Subcutaneous abdominal adipose tissue (tissue), 5 donors: ENCODE data around the gene RAPSN.
A peak's percentile ranks its signal among the peaks of the same experiment; 100 is the strongest.

Source experiments
- H3K27ac ChIP-seq: one replicate; pipeline ENCODE4 v1.7.0; 2013; ENCODE audit warnings: low read depth, mild to moderate bottlenecking, inconsistent platforms, low read length, moderate library complexity
- H3K27me3 ChIP-seq, 5 donors: one replicate each; pipeline ENCODE4 v1.7.0; 2013; ENCODE audit warnings: low read length in 5 of 5, inconsistent platforms in 1 of 5; ENCODE audit not compliant: control insufficient read depth in 5 of 5, insufficient read depth in 4 of 5
- H3K36me3 ChIP-seq, 5 donors: one replicate each; pipeline ENCODE4 v1.7.0; 2013; ENCODE audit warnings: low read length in 5 of 5; ENCODE audit not compliant: control insufficient read depth in 5 of 5, insufficient read depth in 5 of 5
- H3K4me1 ChIP-seq, 5 donors: one replicate each; pipeline ENCODE4 v1.7.0; 2013; ENCODE audit warnings: low read length in 5 of 5, mild to moderate bottlenecking in 3 of 5, moderate library complexity in 1 of 5; ENCODE audit not compliant: control insufficient read depth in 5 of 5, insufficient read depth in 5 of 5
- H3K4me3 ChIP-seq, 5 donors: one replicate each; pipeline ENCODE4 v1.7.0; 2013; ENCODE audit warnings: low read length in 5 of 5, low read depth in 1 of 5
- H3K9ac ChIP-seq, 5 donors: one replicate each; pipeline ENCODE4 v1.7.0; 2013; ENCODE audit warnings: low read length in 5 of 5, mild to moderate bottlenecking in 4 of 5, moderate library complexity in 3 of 5
- H3K9me3 ChIP-seq, 5 donors: one replicate each; pipeline ENCODE4 v1.7.0; 2013; ENCODE audit warnings: low read length in 5 of 5; ENCODE audit not compliant: control insufficient read depth in 5 of 5
- donor health status: healthy.
- donor health status: healthy.
- donor health status: healthy.
- donor health status: healthy.
- donor health status: healthy.

RAPSN gene

GRCh38 chr11:47485107-47485506 is 36.2 kb upstream of the RAPSN start:
- Histone ChIP-seq H3K27ac (no peak overlapping the region), H3K9ac (no peak overlapping the region), H3K4me3 (no peak overlapping the region), H3K27me3 (no peaks in the 10 kb centered on the region), H3K4me1 (peaks cover 0 to 26% (median 5%) of the 10 kb centered on the region in 5 donors), H3K36me3 (peaks cover 33 to 78% (median 63%) of the 10 kb centered on the region in 5 donors), H3K9me3 (no peaks in the 10 kb centered on the region)

- no peak overlapping the region for H3K4me3 ChIP-seq
- H3K36me3 ChIP-seq = peaks cover 42 to 91% (median 78%) of the 10 kb centered on the region in 5 donors
- no peak overlapping the region for H3K27ac ChIP-seq
Measured at GRCh38 chr11:47483457-47483856, 34.5 kb upstream of the RAPSN start.

GRCh38 chr11:47480762-47481161 is 31.8 kb upstream of the RAPSN start:
- Histone ChIP-seq H3K9ac (no peak overlapping the region), H3K27ac (peak overlapping the region; percentile 3), H3K9me3 (no peaks in the 10 kb centered on the region), H3K4me3 (no peak overlapping the region), H3K27me3 (no peaks in the 10 kb centered on the region), H3K4me1 (peaks cover 7 to 30% (median 18%) of the 10 kb centered on the region in 5 donors), H3K36me3 (peaks cover 39 to 94% (median 84%) of the 10 kb centered on the region in 5 donors)

More at GRCh38 chr11:47483457-47483856, 34.5 kb upstream of the RAPSN start:
- no peak overlapping the region for H3K9ac ChIP-seq
- H3K9me3 ChIP-seq = no peaks in the 10 kb centered on the region
- H3K27me3 ChIP-seq = no peaks in the 10 kb centered on the region
- H3K4me1 ChIP-seq = peaks cover 6 to 31% (median 14%) of the 10 kb centered on the region in 5 donors

GRCh38 chr11:47478651-47479329 is 29.9 kb upstream of the RAPSN start:
- no peak overlapping the region for H3K4me3 ChIP-seq
- peaks cover 48 to 96% (median 91%) of the 10 kb centered on the region in 5 donors for H3K36me3 ChIP-seq
- H3K4me1 ChIP-seq = peaks cover 7 to 29% (median 18%) of the 10 kb centered on the region in 5 donors
- H3K9ac ChIP-seq = no peak overlapping the region
- no peaks in the 10 kb centered on the region for H3K9me3 ChIP-seq
- no peaks in the 10 kb centered on the region for H3K27me3 ChIP-seq
- H3K27ac ChIP-seq = peak overlapping the region; percentile 49

GRCh38 chr11:47477753-47478152 is 28.8 kb upstream of the RAPSN start:
- H3K27ac ChIP-seq = peak overlapping the region; percentile 49
- H3K9ac ChIP-seq = no peak overlapping the region
- peaks cover 7 to 31% (median 18%) of the 10 kb centered on the region in 5 donors for H3K4me1 ChIP-seq
- H3K4me3 ChIP-seq = no peak overlapping the region
- no peaks in the 10 kb centered on the region for H3K9me3 ChIP-seq
- H3K36me3 ChIP-seq = peaks cover 45 to 96% (median 91%) of the 10 kb centered on the region in 5 donors
- no peaks in the 10 kb centered on the region for H3K27me3 ChIP-seq

- Histone ChIP-seq H3K4me1 (peaks cover 7 to 29% (median 18%) of the 10 kb centered on the region in 5 donors), H3K36me3 (peaks cover 45 to 96% (median 91%) of the 10 kb centered on the region in 5 donors), H3K9me3 (no peaks in the 10 kb centered on the region), H3K4me3 (no peak overlapping the region), H3K9ac (no peak overlapping the region), H3K27me3 (no peaks in the 10 kb centered on the region), H3K27ac (peak overlapping the region; percentile 49)
Measured at GRCh38 chr11:47477323-47477722, 28.4 kb upstream of the RAPSN start.

- Histone ChIP-seq H3K9me3 (no peaks in the 10 kb centered on the region), H3K27me3 (no peaks in the 10 kb centered on the region), H3K9ac (no peak overlapping the region), H3K4me3 (no peak overlapping the region), H3K36me3 (peaks cover 15 to 74% (median 61%) of the 10 kb centered on the region in 5 donors), H3K4me1 (peaks cover 14 to 62% (median 50%) of the 10 kb centered on the region in 5 donors), H3K27ac (peak overlapping the region; percentile 26)
Measured at GRCh38 chr11:47470671-47471070, 21.7 kb upstream of the RAPSN start.

- H3K4me1 ChIP-seq = peaks cover 16 to 73% (median 61%) of the 10 kb centered on the region in 5 donors
- no peak overlapping the region for H3K4me3 ChIP-seq
- no peaks in the 10 kb centered on the region for H3K9me3 ChIP-seq
- peaks cover 10 to 66% (median 50%) of the 10 kb centered on the region in 5 donors for H3K36me3 ChIP-seq
- H3K9ac ChIP-seq = no peak overlapping the region
- no peaks in the 10 kb centered on the region for H3K27me3 ChIP-seq
- peak overlapping the region; percentile 51 for H3K27ac ChIP-seq
Measured at GRCh38 chr11:47469361-47470179, 20.6 kb upstream of the RAPSN start.

- no peaks in the 10 kb centered on the region for H3K27me3 ChIP-seq
- peaks cover 16 to 77% (median 63%) of the 10 kb centered on the region in 5 donors for H3K4me1 ChIP-seq
- peaks cover 6 to 66% (median 47%) of the 10 kb centered on the region in 5 donors for H3K36me3 ChIP-seq
- H3K27ac ChIP-seq = peak overlapping the region; percentile 86
- no peak overlapping the region for H3K9ac ChIP-seq
- H3K9me3 ChIP-seq = no peaks in the 10 kb centered on the region
- H3K4me3 ChIP-seq = no peak overlapping the region
Measured at GRCh38 chr11:47468598-47469214, 19.8 kb upstream of the RAPSN start.
